GM21390 (cell line): ENCODE data around the gene STRBP.

Experiments
- ATAC-seq: cut with Tn5 transposase; IDR thresholded peaks from one replicate; pipeline ENCODE4 v1.9.1; 2021; ENCODE audit not compliant: unreplicated experiment

The STRBP gene

GRCh38 chr9:123104807-123105206 lies 163.6 kb downstream of the STRBP start:
- ATAC-seq, result no peak

- ATAC-seq, result no peak
Observed at GRCh38 chr9:123102375-123103113, 165.8 kb downstream of the STRBP start.

- no peak for ATAC-seq
Observed at GRCh38 chr9:123099548-123099947, 168.8 kb downstream of the STRBP start.

- ATAC-seq, result no peak
Observed at GRCh38 chr9:123099042-123099441, 169.3 kb downstream of the STRBP start.

GRCh38 chr9:123098096-123098459 lies 170.3 kb downstream of the STRBP start:
- ATAC-seq, result no peak

GRCh38 chr9:123097430-123098095 lies 170.8 kb downstream of the STRBP start:
- ATAC-seq, result no peak

- no peak for ATAC-seq
Observed at GRCh38 chr9:123096987-123097386, 171.4 kb downstream of the STRBP start.

- ATAC-seq, result no peak
Observed at GRCh38 chr9:123093141-123093540, 175.2 kb downstream of the STRBP start.

- ATAC-seq, result no peak
Observed at GRCh38 chr9:123091459-123091858, 176.9 kb downstream of the STRBP start.

GRCh38 chr9:123090956-123091355 lies 177.4 kb downstream of the STRBP start:
- no peak for ATAC-seq

GRCh38 chr9:123090198-123090896 lies 178.0 kb downstream of the STRBP start:
- no peak for ATAC-seq

- no peak for ATAC-seq
Observed at GRCh38 chr9:123089790-123090189, 178.6 kb downstream of the STRBP start.

GRCh38 chr9:123089040-123089439 lies 179.3 kb downstream of the STRBP start:
- ATAC-seq, result no peak

GRCh38 chr9:123087359-123087888 lies 181.0 kb downstream of the STRBP start:
- no peak for ATAC-seq

- ATAC-seq, result no peak
Observed at GRCh38 chr9:123085916-123086315, 182.5 kb downstream of the STRBP start.

GRCh38 chr9:123084256-123084655 lies 184.1 kb downstream of the STRBP start:
- ATAC-seq, result no peak

GRCh38 chr9:123083680-123084079 lies 184.7 kb downstream of the STRBP start:
- no peak for ATAC-seq

GRCh38 chr9:123081824-123082223 lies 186.6 kb downstream of the STRBP start:
- no peak for ATAC-seq

- ATAC-seq, result no peak
Observed at GRCh38 chr9:123080444-123080843, 187.9 kb downstream of the STRBP start.

GRCh38 chr9:123074628-123075027 lies 193.8 kb downstream of the STRBP start:
- no peak for ATAC-seq

- no peak for ATAC-seq
Observed at GRCh38 chr9:123073991-123074422, 194.4 kb downstream of the STRBP start.

- ATAC-seq, result no peak
Observed at GRCh38 chr9:123073441-123073840, 194.9 kb downstream of the STRBP start.
